GM21360 (cell line): ENCODE results near the gene ID2.
A peak's percentile ranks its signal among the peaks of the same experiment; 100 is the strongest.

Source experiments
- ATAC-seq: cut with Tn5 transposase; IDR thresholded peaks from one replicate; pipeline ENCODE4 v1.9.1; 2021; ENCODE audit warnings: mild to moderate bottlenecking, moderate library complexity; ENCODE audit not compliant: unreplicated experiment

The ID2 gene

GRCh38 chr2:8667896-8668512, 13.9 kb upstream of the ID2 start:
- ATAC-seq = no peak

- no peak for ATAC-seq
These were observed 12.6 kb upstream of the ID2 start for GRCh38 chr2:8669157-8669817.

DNA sequence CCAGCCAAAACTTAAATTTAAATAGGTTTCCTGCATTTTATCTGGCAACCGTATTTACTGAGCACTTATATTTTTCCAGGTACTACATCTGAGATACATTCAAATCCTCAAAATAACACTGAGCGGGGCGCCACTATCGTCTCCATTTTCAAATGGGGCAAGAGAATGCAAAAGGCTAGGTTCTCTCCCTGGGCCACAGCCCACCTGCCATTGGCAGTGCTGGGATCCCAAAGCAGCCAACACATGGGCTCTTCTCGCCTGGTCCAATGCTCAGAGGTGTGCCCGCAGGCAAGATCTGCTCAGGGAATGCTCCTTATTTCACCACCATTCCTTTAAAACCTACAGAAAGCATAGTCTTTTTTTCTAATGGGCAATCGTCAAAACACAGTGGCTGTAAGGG, 11.3 kb upstream of the ID2 start:
- ATAC-seq = no peak

- no peak for ATAC-seq
These were observed 10.7 kb upstream of the ID2 start for GRCh38 chr2:8671176-8671575.

DNA sequence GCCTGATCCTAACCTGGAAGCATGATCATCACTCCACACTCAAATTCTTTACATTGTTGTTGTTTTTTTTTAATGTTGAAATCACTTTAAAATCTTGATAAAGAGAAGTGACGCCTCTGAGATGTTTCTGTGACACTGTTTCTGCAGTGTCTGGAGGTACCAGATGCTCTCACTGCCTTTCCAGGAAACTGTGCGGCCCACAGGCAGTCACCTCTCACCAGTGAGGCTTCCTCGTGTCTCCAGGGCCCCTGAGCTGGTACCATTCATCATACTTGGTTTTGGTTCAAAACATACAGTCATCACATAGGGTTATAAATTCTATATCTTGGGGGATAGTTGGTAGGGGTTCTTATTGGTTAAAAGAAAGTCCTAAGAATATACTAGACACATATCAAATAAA, 10.1 kb upstream of the ID2 start:
- no peak for ATAC-seq

GRCh38 chr2:8672940-8673339, 8.9 kb upstream of the ID2 start:
- no peak for ATAC-seq

GRCh38 chr2:8673381-8673780, 8.5 kb upstream of the ID2 start:
- no peak for ATAC-seq

- no peak for ATAC-seq
These were observed 7.3 kb upstream of the ID2 start for GRCh38 chr2:8674420-8675009.

GRCh38 chr2:8675543-8675942, 6.3 kb upstream of the ID2 start:
- ATAC-seq = no peak

GRCh38 chr2:8676191-8676920, 5.5 kb upstream of the ID2 start:
- no peak for ATAC-seq

GRCh38 chr2:8676921-8677645, 4.8 kb upstream of the ID2 start:
- no peak for ATAC-seq

- no peak for ATAC-seq
These were observed 3.9 kb upstream of the ID2 start for GRCh38 chr2:8677646-8678592.

GRCh38 chr2:8678731-8679566, 2.9 kb upstream of the ID2 start:
- ATAC-seq = peak; percentile 59

DNA sequence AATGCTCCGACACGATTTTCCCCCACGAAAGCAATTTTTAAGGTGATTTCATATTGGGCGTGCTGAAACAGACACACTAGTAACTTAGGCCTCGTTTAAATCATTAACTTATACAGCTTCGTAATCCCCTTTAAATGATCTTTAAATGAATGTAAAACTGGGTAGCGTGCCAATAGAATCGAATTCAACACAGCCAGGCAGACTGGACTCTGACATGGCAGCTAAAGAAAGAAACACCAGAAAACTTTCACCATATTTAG, 2.4 kb upstream of the ID2 start:
- ATAC-seq = no peak

DNA sequence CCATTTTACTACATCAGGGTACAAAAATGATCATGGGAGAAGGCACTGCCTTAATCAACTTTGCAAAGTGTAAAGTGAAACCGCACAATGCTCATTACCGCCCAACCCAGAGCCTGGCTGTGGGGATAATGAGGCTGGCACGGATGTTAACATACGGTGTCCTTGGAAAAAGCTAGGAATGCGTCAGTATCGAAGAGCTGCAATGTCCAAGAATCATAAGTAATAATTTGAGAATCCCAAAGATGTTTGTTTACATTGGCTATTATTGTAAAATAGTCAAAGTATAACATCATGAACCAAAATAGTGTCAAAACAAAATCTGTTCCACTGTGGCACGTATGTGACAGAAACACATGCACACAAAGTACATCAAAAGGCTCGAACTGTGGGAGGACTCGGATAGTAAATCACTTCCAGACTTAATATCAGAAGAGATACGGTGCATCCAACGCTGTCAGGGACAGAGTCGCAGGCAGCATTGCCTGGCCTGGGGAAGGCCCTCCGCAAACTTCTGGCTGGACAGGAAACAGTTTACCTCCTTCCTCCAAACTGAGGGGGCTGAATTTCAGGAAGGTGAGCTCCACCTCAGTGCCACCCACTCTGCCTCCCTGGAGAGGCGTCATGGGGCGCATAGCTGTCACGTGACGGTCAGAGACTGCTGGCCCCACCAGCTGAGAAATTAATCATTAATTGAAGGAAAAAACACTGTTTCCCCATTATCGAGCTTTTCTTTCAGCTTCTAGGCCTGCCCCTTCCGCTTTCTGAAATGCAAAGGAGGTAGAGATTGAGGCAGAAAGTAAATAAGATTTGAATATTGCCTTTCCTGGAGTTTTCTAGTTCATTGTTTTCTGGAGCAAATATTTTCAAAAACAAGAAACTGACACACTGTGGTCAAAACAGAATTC, 1.8 kb upstream of the ID2 start:
- ATAC-seq = no peak

DNA sequence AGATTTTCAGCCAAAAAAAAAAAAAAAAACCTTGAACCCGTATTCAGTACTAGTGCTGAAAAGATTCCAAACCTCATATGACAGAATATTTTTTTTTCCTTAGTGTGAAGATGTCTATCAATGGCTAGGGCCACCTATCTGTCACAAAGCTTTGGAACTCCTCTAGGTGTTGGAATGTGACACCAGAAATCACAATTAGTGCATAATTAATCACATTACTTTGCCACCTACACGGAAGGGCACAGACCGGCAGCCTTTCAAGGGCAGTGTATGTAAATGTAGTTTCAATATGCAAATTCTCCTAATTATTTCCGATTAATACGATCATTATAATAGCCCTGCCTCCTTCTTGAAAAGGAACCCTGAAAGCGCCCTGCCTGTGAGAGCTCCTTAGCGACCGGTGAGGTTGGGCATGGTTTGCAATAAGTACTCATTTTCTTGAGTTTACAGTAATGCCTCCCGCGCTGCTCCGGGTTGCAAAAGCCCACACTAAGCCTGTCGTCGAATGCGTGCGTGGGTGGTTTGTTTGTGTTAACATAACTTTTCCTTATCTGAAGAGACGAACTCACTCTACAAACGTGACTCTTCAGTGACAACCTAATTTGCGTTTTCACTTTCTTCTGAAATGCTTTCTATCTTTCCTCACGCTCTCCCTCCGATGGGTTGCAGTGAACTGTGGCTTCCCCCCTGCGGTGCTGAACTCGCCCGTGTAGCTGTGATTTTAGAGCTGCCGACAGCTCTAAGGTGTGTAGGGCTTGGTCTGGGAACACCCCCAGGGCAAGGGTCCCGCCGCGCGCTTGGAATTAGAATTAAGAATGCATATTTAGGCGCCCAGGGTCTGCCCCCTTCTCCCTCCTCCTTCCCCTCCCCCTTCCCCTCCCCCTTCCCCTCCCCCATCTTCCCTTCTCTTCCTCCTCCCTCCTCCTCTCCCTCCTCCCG, 765 bp upstream of the ID2 start:
- ATAC-seq = no peak
